ENCODE data around the gene KAT2A. TPM values are rescaled to one million over a fixed set of nuclear protein-coding genes. Genes with fewer than 3 reads are reported as not detected.

Gene KAT2A
- total RNA-seq (2022; extraction: Qiagen RNA extraction; ENCODE audit: low read depth) = 40.1 to 60.3 TPM (median 53.1 TPM) in 5 replicates

GRCh38 chr17:42120770-42121769 is at the start of gene KAT2A:
Gene KAT2A, minus strand, starts transcription at chr17:42121367. Its CDS starts 63 bp downstream, at chr17:42121304.

GRCh38 chr17:42122371-42123303 is 1.5 kb upstream of the KAT2A start, which contains the start of gene HSPB9:
Gene HSPB9, plus strand, starts transcription at chr17:42122804. Its CDS starts 47 bp downstream, at chr17:42122851.

GRCh38 chr17:42112552-42113176 is 8.5 kb downstream of the KAT2A start, which contains the start of gene DHX58:
Gene DHX58, minus strand, starts transcription at chr17:42112714. Its CDS starts 822 bp downstream, at chr17:42111892.

GRCh38 chr17:42097691-42098631 is 23.2 kb downstream of the KAT2A start, which contains the start of gene ZNF385C:
Gene ZNF385C, minus strand, starts transcription at chr17:42098473. Its CDS starts 35,417 bp downstream, at chr17:42063056.

Other genes starting within 250 kb of the KAT2A start
- gene ACLY, start 202.4 kb downstream of the KAT2A start, total RNA-seq (2022; extraction: Qiagen RNA extraction; ENCODE audit: low read depth) = 286 to 343 TPM (median 313 TPM) in 5 replicates
- 1.1 to 1.7 TPM (median 1.4 TPM) in 5 replicates for gene ODAD4, start 190.8 kb downstream of the KAT2A start, total RNA-seq (2022; extraction: Qiagen RNA extraction; ENCODE audit: low read depth)
- 63.1 to 79.7 TPM (median 74.2 TPM) in 5 replicates for gene CNP, start 154.6 kb downstream of the KAT2A start, total RNA-seq (2022; extraction: Qiagen RNA extraction; ENCODE audit: low read depth)
- gene DNAJC7, start 103.9 kb downstream of the KAT2A start, total RNA-seq (2022; extraction: Qiagen RNA extraction; ENCODE audit: low read depth) = 106 to 129 TPM (median 121 TPM) in 5 replicates
- gene NKIRAS2, start 101.3 kb downstream of the KAT2A start, total RNA-seq (2022; extraction: Qiagen RNA extraction; ENCODE audit: low read depth) = 44.0 to 50.4 TPM (median 47.4 TPM) in 5 replicates
- 0.52 to 0.77 TPM (median 0.63 TPM) in 5 replicates for gene C17orf113, start 70.8 kb downstream of the KAT2A start, total RNA-seq (2022; extraction: Qiagen RNA extraction; ENCODE audit: low read depth)
- 0.11 to 0.45 TPM (median 0.24 TPM) in 5 replicates for gene ZNF385C, start 22.9 kb downstream of the KAT2A start, total RNA-seq (2022; extraction: Qiagen RNA extraction; ENCODE audit: low read depth)
- gene DHX58, start 8.7 kb downstream of the KAT2A start, total RNA-seq (2022; extraction: Qiagen RNA extraction; ENCODE audit: low read depth) = 0.32 to 0.55 TPM (median 0.37 TPM) in 5 replicates
- gene HSPB9, start 1.4 kb upstream of the KAT2A start, total RNA-seq (2022; extraction: Qiagen RNA extraction; ENCODE audit: low read depth) = not detected in 5 replicates
- gene RAB5C, start 33.6 kb upstream of the KAT2A start, total RNA-seq (2022; extraction: Qiagen RNA extraction; ENCODE audit: low read depth) = 239 to 275 TPM (median 258 TPM) in 5 replicates
- 0.31 to 0.60 TPM (median 0.44 TPM) in 5 replicates for gene KCNH4, start 59.8 kb upstream of the KAT2A start, total RNA-seq (2022; extraction: Qiagen RNA extraction; ENCODE audit: low read depth)
- gene HCRT, start 64.1 kb upstream of the KAT2A start, total RNA-seq (2022; extraction: Qiagen RNA extraction; ENCODE audit: low read depth) = 0.32 TPM in 1 of 5 replicates, not detected in the others
- gene GHDC, start 73.1 kb upstream of the KAT2A start, total RNA-seq (2022; extraction: Qiagen RNA extraction; ENCODE audit: low read depth) = 19.4 to 22.0 TPM (median 20.4 TPM) in 5 replicates
- gene STAT5B, start 155.0 kb upstream of the KAT2A start, total RNA-seq (2022; extraction: Qiagen RNA extraction; ENCODE audit: low read depth) = 24.5 to 31.2 TPM (median 30.7 TPM) in 5 replicates
- 6.0 to 6.8 TPM (median 6.7 TPM) in 5 replicates for gene STAT5A, start 167.1 kb upstream of the KAT2A start, total RNA-seq (2022; extraction: Qiagen RNA extraction; ENCODE audit: low read depth)